B cell (primary cell): ENCODE results near the gene UBE2D3. TPM values are rescaled to one million over a fixed set of nuclear protein-coding genes. Genes with fewer than 3 reads are reported as not detected.

Experiments
- ATAC-seq: fragments of 200-7000 bp; cut with Tn5 transposase; one replicate; pipeline ENCODE4 v1.10.0; 2021; ENCODE audit warnings: low read depth, mild to moderate bottlenecking, moderate number of reproducible peaks, moderate library complexity
- CTCF ChIA-PET: fragments of 350-600 bp; sonication (Branson Sonifier 250); formaldehyde crosslinking; loops from one replicate; lab custom pipeline; 2021; ENCODE audit warnings: antibody characterized with exemption, inconsistent platforms; lab: Charles Lee
- POLR2A ChIA-PET: fragments of 350-600 bp; sonication (Branson Sonifier 250); formaldehyde crosslinking; loops from one replicate; lab custom pipeline; 2021; ENCODE audit warnings: antibody characterized with exemption; lab: Charles Lee
- DNase-seq: peaks from one replicate; pipeline ENCODE4 v3.0.0; 2013
- H2AFZ ChIP-seq: 2 replicates; pipeline ENCODE4 v1.6.1; 2012; ENCODE audit warnings: mild to moderate bottlenecking, low read depth, low read length; ENCODE audit not compliant: insufficient read depth, poor library complexity, severe bottlenecking
- H3K27ac ChIP-seq, 2 donors: 1 replicate in 1 of 2; 2 replicates in 1 of 2; pipeline ENCODE4 v1.5.1; 2012 to 2013; ENCODE audit warnings: low read length in 2 of 2, mild to moderate bottlenecking in 2 of 2, moderate library complexity in 1 of 2
- H3K27me3 ChIP-seq, 4 experiments: fragments of 200-600 bp in 1 of 4; sonication (generic) in 1 of 4; replicated peaks in 1 of 4; 1 replicate in 2 of 4; 2 replicates in 2 of 4; pipeline versions ENCODE4 v1.6.1 to v1.7.0; 2013 to 2016; ENCODE audit warnings: low read length in 3 of 4, mild to moderate bottlenecking in 2 of 4, mixed read lengths in 1 of 4, moderate library complexity in 1 of 4; ENCODE audit not compliant: insufficient read depth in 4 of 4, control insufficient read depth in 3 of 4; ENCODE audit errors: control extremely low read depth in 1 of 4
- H3K36me3 ChIP-seq, 2 experiments: replicated peaks in 1 of 2; 1 replicate in 1 of 2; 2 replicates in 1 of 2; pipeline versions ENCODE4 v1.6.1 to v1.7.1; 2013; ENCODE audit warnings: low read length in 1 of 2; ENCODE audit not compliant: insufficient read depth in 2 of 2, control insufficient read depth in 1 of 2; ENCODE audit errors: control extremely low read depth in 1 of 2, extremely low read depth in 1 of 2
- H3K4me1 ChIP-seq, 2 donors: fragments of 200-600 bp in 1 of 2; sonication (generic) in 1 of 2; 1 replicate in 1 of 2; 2 replicates in 1 of 2; pipeline versions ENCODE4 v1.5.1 to v1.6.1; 2013 to 2017; ENCODE audit warnings: low read length in 2 of 2; ENCODE audit not compliant: control insufficient read depth in 2 of 2, insufficient read depth in 2 of 2
- H3K4me2 ChIP-seq: replicated peaks from 2 replicates; pipeline ENCODE3; 2012; ENCODE audit warnings: mild to moderate bottlenecking, low read depth, low read length; ENCODE audit not compliant: poor library complexity, severe bottlenecking
- H3K4me3 ChIP-seq, 5 experiments: fragments of 200-600 bp in 1 of 5; sonication (generic) in 1 of 5; 1 replicate in 3 of 5; 2 replicates in 2 of 5; pipeline versions ENCODE4 v1.5.1 to v1.7.0; 2011 to 2016; ENCODE audit warnings: low read length in 4 of 5, mild to moderate bottlenecking in 4 of 5, low read depth in 2 of 5, control low read depth in 1 of 5, moderate library complexity in 1 of 5; ENCODE audit not compliant: insufficient read depth in 1 of 5; ENCODE audit errors: control extremely low read depth in 1 of 5, extremely low read depth in 1 of 5
- H3K79me2 ChIP-seq: fragments of 200-600 bp; sonication (generic); one replicate; pipeline ENCODE4 v1.6.0; 2016; ENCODE audit warnings: low read length; ENCODE audit not compliant: control insufficient read depth, insufficient read depth
- H3K9ac ChIP-seq: fragments of 200-600 bp; sonication (generic); 2 replicates; pipeline ENCODE4 v1.6.1; 2017; ENCODE audit warnings: mild to moderate bottlenecking, low read length, moderate library complexity
- H3K9me3 ChIP-seq, 3 donors: one replicate each; pipeline versions ENCODE4 v1.6.1 to v1.7.1; 2013; ENCODE audit warnings: low read length in 2 of 3; ENCODE audit not compliant: control insufficient read depth in 2 of 3, insufficient read depth in 1 of 3; ENCODE audit errors: control extremely low read depth in 1 of 3
- H4K20me1 ChIP-seq: 2 replicates; pipeline ENCODE4 v1.6.0; 2012; ENCODE audit warnings: mild to moderate bottlenecking, low read length; ENCODE audit not compliant: insufficient read depth, control insufficient read depth, poor library complexity, severe bottlenecking
- H3K27ac Mint-ChIP-seq: one replicate; pipeline ENCODE4 v1.8.0; 2021; ENCODE audit warnings: mixed read lengths
- H3K27me3 Mint-ChIP-seq: one replicate; pipeline ENCODE4 v1.8.0; 2021; ENCODE audit warnings: mixed read lengths
- H3K4me1 Mint-ChIP-seq: one replicate; pipeline ENCODE4 v1.8.0; 2021; ENCODE audit warnings: mixed read lengths
- H3K4me3 Mint-ChIP-seq: one replicate; pipeline ENCODE4 v1.8.0; 2021; ENCODE audit warnings: mixed read lengths
- H3K9me3 Mint-ChIP-seq: one replicate; pipeline ENCODE4 v1.8.0; 2022; ENCODE audit warnings: mixed read lengths; ENCODE audit not compliant: insufficient read depth
- CTCF ChIP-seq: fragments of 200-600 bp; IDR thresholded peaks from one replicate; pipeline ENCODE4 v1.8.0; 2022; ENCODE audit warnings: antibody characterized with exemption, mild to moderate bottlenecking
- EZH2 ChIP-seq: IDR thresholded peaks from 2 replicates; pipeline ENCODE4 v1.6.1; 2012; ENCODE audit warnings: borderline replicate concordance, low read depth, mild to moderate bottlenecking, moderate library complexity, low read length; ENCODE audit not compliant: insufficient read depth, poor library complexity, severe bottlenecking
- WGBS: methylation state at CpG from one replicate; pipeline ENCODE4 v1.1.5; 2013; ENCODE audit warnings: missing lambda C conversion rate; ENCODE audit not compliant: insufficient coverage; 5-methylcytosine and 5-hydroxymethylcytosine counted together
- intact Hi-C: fragments of 100-400 bp; cut with micrococcal nuclease; formaldehyde crosslinking; loops from one replicate; pipeline ENCODE4 v1.10.0; 2022
- polyA plus RNA-seq: library from polyadenylated mRNA; depleted of rRNA; stranded (reverse); fragments of >200 nt; gene quantifications from 2 replicates; pipeline ENCODE4 v1.2.3, GENCODE V29; 2012
- total RNA-seq, 2 donors: library from RNA; stranded (reverse); fragments of 120-200 nt in 1 of 2; gene quantifications; 1 replicate in 1 of 2; 2 replicates in 1 of 2; pipeline versions ENCODE4 v1.2.3 to v1.2.4, GENCODE V29; 2013 to 2022

Gene UBE2D3
- total and polyA plus RNA-seq, 2 donors (not counting 1 experiment from before 2014, with no cell fraction given) = 223 to 264 TPM

GRCh38 chr4:102781570-102781969 lies 45.8 kb downstream of the UBE2D3 start:
- Mint-ChIP-seq H3K27me3 (no peaks in the 10 kb centered on the region), H3K9me3 (no peaks in the 10 kb centered on the region), H3K4me3 (no peak overlapping the region), H3K27ac (no peak overlapping the region), H3K4me1 (no peaks in the 10 kb centered on the region)
- WGBS = 80% methylated on average over 1 of the region's 1 CpG
- ATAC-seq = no peak
- no peaks in the 10 kb centered on the region for H3K79me2 ChIP-seq
- ChIA-PET POLR2A (no interaction called here), CTCF (no interaction called here)
- peaks cover 0 to 1% (median 0%) of the 10 kb centered on the region in 3 donors for H3K9me3 ChIP-seq
- H4K20me1 ChIP-seq = no peaks in the 10 kb centered on the region
- H3K4me3 ChIP-seq = no peak overlapping the region
- H3K36me3 ChIP-seq = no peaks in the 10 kb centered on the region
- H3K27me3 ChIP-seq = no peaks in the 10 kb centered on the region
- TF ChIP-seq CTCF (no peak), EZH2 (no peak)
- no peak overlapping the region for H2AFZ ChIP-seq
- peaks cover 0 to 3% of the 10 kb centered on the region in 2 donors for H3K4me1 ChIP-seq
- intact Hi-C loops = no loop called here
- DNase-seq = no peak
- H3K4me2 ChIP-seq = no peak overlapping the region
- H3K9ac ChIP-seq = no peak overlapping the region
- H3K27ac ChIP-seq = no peak overlapping the region

- intact Hi-C loops = no loop called here
- Histone ChIP-seq H2AFZ (no peak overlapping the region), H3K4me3 (no peak overlapping the region), H3K9ac (no peak overlapping the region), H3K4me2 (no peak overlapping the region), H3K9me3 (peaks cover 0 to 1% (median 0%) of the 10 kb centered on the region in 3 donors), H3K79me2 (no peaks in the 10 kb centered on the region), H3K27ac (no peak overlapping the region), H3K4me1 (peaks cover 0 to 3% of the 10 kb centered on the region in 2 donors), H4K20me1 (no peaks in the 10 kb centered on the region), H3K27me3 (no peaks in the 10 kb centered on the region), H3K36me3 (no peaks in the 10 kb centered on the region)
- ChIA-PET POLR2A (no interaction called here), CTCF (interaction anchor here (0.6 kb wide), 1 partner anchor 19 kb away, joined by 4 read pairs; no protein-coding TSS in a partner anchor)
- ATAC-seq (no peak), DNase-seq (no peak)
- no peak overlapping the region for H3K27ac Mint-ChIP-seq
- TF ChIP-seq EZH2 (no peak), CTCF (no peak)
- H3K27me3 Mint-ChIP-seq = no peaks in the 10 kb centered on the region
- H3K4me3 Mint-ChIP-seq = no peak overlapping the region
- H3K9me3 Mint-ChIP-seq = no peaks in the 10 kb centered on the region
- no peaks in the 10 kb centered on the region for H3K4me1 Mint-ChIP-seq
- 81% methylated on average over 3 of the region's 5 CpGs for WGBS
These were observed 46.7 kb downstream of the UBE2D3 start for GRCh38 chr4:102780476-102781144.
